ENCODE data around the gene TEKT5. TPM values are rescaled to one million over a fixed set of nuclear protein-coding genes. Genes with fewer than 3 reads are reported as not detected.

TEKT5 gene
- total RNA-seq, 1 experiment from 2014 or later = not detected

- no peaks in the 10 kb centered on the region for H3K27me3 ChIP-seq (replicated peaks; ENCODE audit: insufficient read depth, low read depth, low read length, poor library complexity)
- TF ChIP-seq CTCF (conservative IDR thresholded peaks at IDR 0.05; ENCODE audit: low read depth, low read length) (no peak), EZH2 (IDR thresholded peaks at IDR 0.05; ENCODE audit: borderline replicate concordance, low read depth, low read length, poor library complexity, severe bottlenecking) (no peak)
- no TSS peak for BruUV-seq (replicated peaks)
- ChIA-PET CTCF (no interaction called here), POLR2A (ENCODE audit: low non-redundant PET) (no interaction called here)
- no peak overlapping the region for H3K27ac ChIP-seq (ENCODE audit: low read depth, low read length, poor library complexity, severe bottlenecking)
- no peaks in the 10 kb centered on the region for H3K9me3 ChIP-seq (ENCODE audit: low read depth, low read length, poor library complexity, severe bottlenecking)
- H3K36me3 ChIP-seq (ENCODE audit: insufficient read depth, low read length, poor library complexity, severe bottlenecking) = no peaks in the 10 kb centered on the region
- intact Hi-C loops (cut with micrococcal nuclease; ENCODE audit: unreplicated experiment) = no loop called here
- DNase-seq (ENCODE audit: low spot score) = no peak
- no peak overlapping the region for H3K4me3 ChIP-seq (ENCODE audit: low read depth, low read length, poor library complexity, severe bottlenecking)
- H3K4me1 ChIP-seq (ENCODE audit: insufficient read depth, low read length, poor library complexity, severe bottlenecking) = no peaks in the 10 kb centered on the region
These were observed 33.6 kb downstream of the TEKT5 start for GRCh38 chr16:10660950-10661635.

GRCh38 chr16:10658943-10659342 is 35.8 kb downstream of the TEKT5 start:
- Histone ChIP-seq H3K4me3 (ENCODE audit: low read depth, low read length, poor library complexity, severe bottlenecking) (no peak overlapping the region), H3K27ac (ENCODE audit: low read depth, low read length, poor library complexity, severe bottlenecking) (no peak overlapping the region), H3K4me1 (ENCODE audit: insufficient read depth, low read length, poor library complexity, severe bottlenecking) (no peaks in the 10 kb centered on the region), H3K36me3 (ENCODE audit: insufficient read depth, low read length, poor library complexity, severe bottlenecking) (no peaks in the 10 kb centered on the region), H3K27me3 (replicated peaks; ENCODE audit: insufficient read depth, low read depth, low read length, poor library complexity) (no peaks in the 10 kb centered on the region), H3K9me3 (ENCODE audit: low read depth, low read length, poor library complexity, severe bottlenecking) (no peaks in the 10 kb centered on the region)
- no peak for TF ChIP-seq CTCF (conservative IDR thresholded peaks at IDR 0.05; ENCODE audit: low read depth, low read length)
- no peak for TF ChIP-seq EZH2 (IDR thresholded peaks at IDR 0.05; ENCODE audit: borderline replicate concordance, low read depth, low read length, poor library complexity, severe bottlenecking)
- intact Hi-C loops (cut with micrococcal nuclease; ENCODE audit: unreplicated experiment) = no loop called here
- DNase-seq (ENCODE audit: low spot score) = no peak
- BruUV-seq (replicated peaks) = no TSS peak
- CTCF ChIA-PET = no interaction called here
- POLR2A ChIA-PET (ENCODE audit: low non-redundant PET) = no interaction called here

GRCh38 chr16:10657925-10658324 is 36.8 kb downstream of the TEKT5 start:
- POLR2A ChIA-PET (ENCODE audit: low non-redundant PET) = no interaction called here
- no peaks in the 10 kb centered on the region for H3K9me3 ChIP-seq (ENCODE audit: low read depth, low read length, poor library complexity, severe bottlenecking)
- H3K4me3 ChIP-seq (ENCODE audit: low read depth, low read length, poor library complexity, severe bottlenecking) = no peak overlapping the region
- no peaks in the 10 kb centered on the region for H3K36me3 ChIP-seq (ENCODE audit: insufficient read depth, low read length, poor library complexity, severe bottlenecking)
- H3K4me1 ChIP-seq (ENCODE audit: insufficient read depth, low read length, poor library complexity, severe bottlenecking) = peaks cover 7% of the 10 kb centered on the region
- DNase-seq (ENCODE audit: low spot score) = no peak
- intact Hi-C loops (cut with micrococcal nuclease; ENCODE audit: unreplicated experiment) = no loop called here
- H3K27ac ChIP-seq (ENCODE audit: low read depth, low read length, poor library complexity, severe bottlenecking) = no peak overlapping the region
- TF ChIP-seq EZH2 (IDR thresholded peaks at IDR 0.05; ENCODE audit: borderline replicate concordance, low read depth, low read length, poor library complexity, severe bottlenecking) = no peak
- TF ChIP-seq CTCF (conservative IDR thresholded peaks at IDR 0.05; ENCODE audit: low read depth, low read length) = no peak
- CTCF ChIA-PET = no interaction called here
- BruUV-seq (replicated peaks) = no TSS peak
- no peaks in the 10 kb centered on the region for H3K27me3 ChIP-seq (replicated peaks; ENCODE audit: insufficient read depth, low read depth, low read length, poor library complexity)

Measured in A673 (cell line).